Muscle layer of duodenum (tissue), 2 donors: Measurements from ENCODE around the gene KIAA2012.

Experiments used
- H3K27ac ChIP-seq: one replicate; pipeline ENCODE4 v1.7.0; 2013; ENCODE audit warnings: mild to moderate bottlenecking, low read length
- H3K27me3 ChIP-seq: one replicate; pipeline ENCODE4 v1.7.0; 2013; ENCODE audit warnings: low read depth, mild to moderate bottlenecking, control low read depth, low read length
- H3K36me3 ChIP-seq, 2 donors: one replicate each; pipeline ENCODE4 v1.7.0; 2013; ENCODE audit warnings: low read length in 2 of 2, control low read depth in 1 of 2, mild to moderate bottlenecking in 1 of 2; ENCODE audit not compliant: insufficient read depth in 2 of 2, control insufficient read depth in 1 of 2
- H3K4me1 ChIP-seq, 2 donors: one replicate each; pipeline ENCODE4 v1.7.0; 2013; ENCODE audit warnings: low read length in 2 of 2, mild to moderate bottlenecking in 2 of 2, control low read depth in 1 of 2, moderate library complexity in 1 of 2; ENCODE audit not compliant: insufficient read depth in 2 of 2, control insufficient read depth in 1 of 2
- H3K4me3 ChIP-seq, 2 donors: one replicate each; pipeline ENCODE4 v1.7.0; 2013; ENCODE audit warnings: low read length in 2 of 2, low read depth in 1 of 2, mild to moderate bottlenecking in 1 of 2
- H3K9me3 ChIP-seq, 2 donors: one replicate each; pipeline ENCODE4 v1.7.0; 2013; ENCODE audit warnings: low read length in 2 of 2, control low read depth in 1 of 2, mild to moderate bottlenecking in 1 of 2; ENCODE audit not compliant: control insufficient read depth in 1 of 2
- donor health status: healthy.

KIAA2012 gene

DNA sequence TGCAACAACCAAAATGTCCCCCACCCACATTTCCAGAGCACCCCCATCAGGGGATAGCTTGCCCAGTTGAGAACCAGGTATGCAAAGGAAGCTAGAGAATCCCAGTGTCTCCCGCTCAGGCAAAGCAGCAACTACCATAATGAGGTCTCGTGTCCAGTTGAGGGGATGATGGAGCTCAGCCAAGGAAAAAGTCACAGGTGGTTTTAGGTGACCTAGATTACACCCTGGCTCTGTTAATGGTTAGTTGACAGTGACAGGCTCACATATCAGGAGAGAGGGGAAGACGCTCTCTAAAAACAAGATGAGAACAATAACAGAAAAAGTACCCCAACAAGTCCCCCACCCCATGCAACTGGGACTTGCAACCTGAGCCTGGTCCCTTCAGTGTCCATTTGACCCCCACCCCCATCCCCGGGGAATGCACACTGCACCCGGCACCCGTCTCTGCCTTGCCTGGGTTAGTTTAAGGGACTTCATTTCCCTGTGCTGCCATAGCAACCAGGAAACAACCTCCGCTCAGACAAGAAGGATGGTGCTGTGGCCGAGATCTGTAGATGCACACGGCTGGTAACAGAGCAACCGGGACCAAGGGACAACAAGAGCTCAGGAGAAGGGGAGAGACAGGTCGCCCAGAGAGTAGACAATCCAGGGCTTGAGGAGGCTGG, at the start of gene KIAA2012:
Gene KIAA2012, plus strand, starts transcription at position 519 of the 665 bp plus-strand sequence. CDS start 373 bp downstream, outside the sequence.
- peak within 1 kb of the TSS in 1 of 2 donors; percentile 36 for H3K4me3 ChIP-seq
- peaks cover 0 to 9% of the 10 kb centered on the region in 2 donors for H3K4me1 ChIP-seq
- H3K9me3 ChIP-seq, result no peaks in the 10 kb centered on the region
- H3K27ac ChIP-seq, result no peak within 1 kb of the TSS
- no peaks in the 10 kb centered on the region for H3K27me3 ChIP-seq
- no peaks in the 10 kb centered on the region for H3K36me3 ChIP-seq

DNA sequence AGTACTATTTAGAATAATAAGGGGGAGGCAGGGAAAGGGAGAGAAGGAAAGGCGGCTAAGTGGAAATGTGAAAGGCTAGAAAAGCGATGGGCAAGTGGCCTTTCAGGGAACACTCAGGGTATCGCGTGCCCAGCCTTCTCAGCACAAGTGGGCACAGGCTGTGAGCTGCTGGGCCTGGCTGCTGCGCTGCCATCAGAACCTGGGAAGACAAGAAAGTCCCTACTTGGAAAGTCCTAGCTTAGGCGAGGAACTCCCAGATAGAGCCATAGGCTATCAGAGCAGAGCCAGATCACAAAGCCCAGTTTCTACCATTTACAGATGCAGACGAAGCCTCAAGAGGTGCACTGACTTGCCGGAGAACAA, 49.2 kb upstream of the KIAA2012 start:
- Histone ChIP-seq H3K4me1 (peaks cover 0 to 19% of the 10 kb centered on the region in 2 donors), H3K27ac (no peak overlapping the region), H3K27me3 (no peaks in the 10 kb centered on the region), H3K9me3 (no peaks in the 10 kb centered on the region), H3K36me3 (no peaks in the 10 kb centered on the region), H3K4me3 (no peak overlapping the region)

DNA sequence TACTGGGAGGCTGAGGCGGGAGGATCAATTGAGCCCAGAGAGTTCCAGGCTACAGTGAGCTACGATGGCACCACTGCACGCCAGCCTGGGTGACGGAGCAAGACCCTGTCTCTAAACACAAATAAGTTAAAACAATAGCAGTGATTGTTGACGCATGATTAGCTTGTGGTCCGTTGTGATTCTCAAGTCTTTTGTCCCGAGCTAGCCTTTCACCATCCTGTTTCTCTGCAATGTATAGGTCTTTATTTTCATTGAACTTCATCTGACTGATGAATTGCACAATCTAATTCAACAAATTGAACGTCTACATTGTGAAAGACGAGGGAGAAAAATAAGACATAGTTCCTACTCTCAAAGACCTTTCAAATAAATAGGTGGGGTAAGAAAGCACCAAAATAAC, 48.2 kb upstream of the KIAA2012 start:
- H3K36me3 ChIP-seq, result no peaks in the 10 kb centered on the region
- no peaks in the 10 kb centered on the region for H3K27me3 ChIP-seq
- H3K27ac ChIP-seq, result no peak overlapping the region
- H3K4me1 ChIP-seq, result peaks cover 0 to 10% of the 10 kb centered on the region in 2 donors
- H3K9me3 ChIP-seq, result no peaks in the 10 kb centered on the region
- H3K4me3 ChIP-seq, result no peak overlapping the region

DNA sequence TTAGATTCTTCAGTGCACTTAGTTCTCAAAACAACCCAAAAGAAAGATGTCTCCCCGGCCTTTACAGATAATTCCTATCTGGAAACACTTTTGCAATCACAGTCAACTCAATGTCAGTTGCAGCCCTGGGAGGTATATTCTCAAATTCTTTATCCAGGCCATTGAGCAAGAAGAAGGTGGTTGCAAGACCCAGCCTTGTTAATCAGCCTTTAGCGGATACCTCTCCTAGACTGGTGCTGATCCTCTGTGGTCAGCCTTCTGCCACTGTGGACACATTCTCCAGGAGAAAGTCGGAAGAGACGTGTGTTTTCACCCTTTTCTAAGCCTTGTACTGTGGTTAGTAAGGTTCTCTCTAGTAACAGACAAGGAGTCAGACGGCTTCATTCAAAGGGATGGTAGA, 47.2 kb upstream of the KIAA2012 start:
- Histone ChIP-seq H3K4me1 (peaks cover 0 to 6% of the 10 kb centered on the region in 2 donors), H3K4me3 (no peak overlapping the region), H3K27me3 (no peaks in the 10 kb centered on the region), H3K27ac (no peak overlapping the region), H3K9me3 (no peaks in the 10 kb centered on the region), H3K36me3 (no peaks in the 10 kb centered on the region)

DNA sequence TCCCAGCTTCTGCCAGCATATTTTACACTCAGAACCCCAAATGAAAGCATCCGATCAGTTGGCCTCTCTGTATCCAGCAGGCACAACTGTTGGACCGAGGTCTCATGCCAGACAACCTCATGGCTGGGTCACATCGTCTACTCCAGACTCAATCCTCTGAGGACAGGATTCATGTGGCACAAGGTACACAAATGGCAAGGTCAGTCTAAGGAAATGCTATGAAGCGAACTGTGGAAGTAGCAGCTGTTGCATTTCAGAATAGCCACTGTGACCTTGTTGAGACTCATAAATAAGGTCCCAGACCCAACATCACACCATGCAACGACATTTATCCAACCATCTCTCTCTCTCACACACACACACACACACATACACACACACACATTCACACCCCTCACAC, 46.5 kb upstream of the KIAA2012 start:
- no peak overlapping the region for H3K27ac ChIP-seq

DNA sequence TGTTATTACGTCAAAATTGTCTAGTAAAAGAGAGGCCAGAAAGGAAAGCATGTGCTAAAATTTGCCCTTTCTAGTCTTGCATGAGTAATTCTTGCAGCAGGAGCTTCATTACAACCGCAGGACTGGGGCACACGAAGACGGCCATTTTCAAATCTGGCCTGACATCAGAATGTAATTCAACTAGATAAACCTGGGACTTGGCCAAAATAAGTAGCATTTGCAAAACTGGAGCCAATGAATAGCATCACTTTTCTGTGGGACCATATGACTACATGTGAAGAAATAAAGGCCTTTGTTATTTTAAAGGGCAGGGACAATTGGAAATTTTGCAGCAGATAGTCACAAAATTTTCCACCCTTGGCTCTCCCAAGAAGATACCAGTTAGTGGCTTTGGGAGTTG, 42.4 kb upstream of the KIAA2012 start:
- H3K9me3 ChIP-seq, result no peaks in the 10 kb centered on the region
- H3K27ac ChIP-seq, result no peak overlapping the region
- peaks cover 0 to 7% of the 10 kb centered on the region in 2 donors for H3K36me3 ChIP-seq
- H3K4me1 ChIP-seq, result peaks cover 0 to 3% of the 10 kb centered on the region in 2 donors
- no peaks in the 10 kb centered on the region for H3K27me3 ChIP-seq
- H3K4me3 ChIP-seq, result no peak overlapping the region

More for the DNA sequence above, 46.5 kb upstream of the KIAA2012 start:
- H3K4me3 ChIP-seq, result no peak overlapping the region
- H3K36me3 ChIP-seq, result no peaks in the 10 kb centered on the region
- no peaks in the 10 kb centered on the region for H3K9me3 ChIP-seq
- H3K27me3 ChIP-seq, result no peaks in the 10 kb centered on the region
- peaks cover 0 to 6% of the 10 kb centered on the region in 2 donors for H3K4me1 ChIP-seq

DNA sequence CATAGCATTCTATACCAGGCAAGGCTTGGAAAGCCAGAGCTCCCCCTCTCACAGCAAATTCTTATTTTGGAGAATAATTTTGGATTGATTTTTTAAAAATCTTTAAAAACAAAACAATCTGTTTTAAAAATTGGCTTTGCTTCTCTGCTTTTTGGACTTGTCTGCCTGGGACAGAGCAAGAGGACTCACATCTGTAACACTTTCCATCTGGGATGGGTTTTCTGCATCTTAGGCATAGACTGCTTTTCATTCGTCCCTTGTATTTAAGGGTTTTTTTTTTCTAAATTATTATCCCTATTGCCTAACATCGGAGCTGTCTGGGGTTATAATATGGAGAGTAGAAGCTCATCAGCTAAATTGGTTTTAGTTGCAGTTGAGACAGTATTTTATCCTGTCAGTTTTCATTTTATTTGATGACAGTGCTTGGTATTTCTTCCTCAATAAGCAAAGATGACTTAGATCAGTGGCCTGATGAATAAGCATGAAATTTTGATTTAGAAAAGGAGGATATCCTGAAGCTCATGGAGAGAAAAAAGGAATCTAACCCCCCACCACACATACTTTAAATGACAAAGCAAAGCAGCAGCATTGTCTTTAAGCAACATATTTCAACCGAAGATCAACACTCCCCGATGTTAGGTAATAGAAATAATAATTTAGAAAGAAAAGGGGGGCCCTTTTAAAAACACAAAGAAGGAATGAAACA, 41.7 kb upstream of the KIAA2012 start:
- Histone ChIP-seq H3K36me3 (peaks cover 0 to 7% of the 10 kb centered on the region in 2 donors), H3K27ac (peak overlapping the region; percentile 91), H3K9me3 (no peaks in the 10 kb centered on the region), H3K4me1 (peaks cover 0 to 3% of the 10 kb centered on the region in 2 donors), H3K27me3 (no peaks in the 10 kb centered on the region), H3K4me3 (no peak overlapping the region)

DNA sequence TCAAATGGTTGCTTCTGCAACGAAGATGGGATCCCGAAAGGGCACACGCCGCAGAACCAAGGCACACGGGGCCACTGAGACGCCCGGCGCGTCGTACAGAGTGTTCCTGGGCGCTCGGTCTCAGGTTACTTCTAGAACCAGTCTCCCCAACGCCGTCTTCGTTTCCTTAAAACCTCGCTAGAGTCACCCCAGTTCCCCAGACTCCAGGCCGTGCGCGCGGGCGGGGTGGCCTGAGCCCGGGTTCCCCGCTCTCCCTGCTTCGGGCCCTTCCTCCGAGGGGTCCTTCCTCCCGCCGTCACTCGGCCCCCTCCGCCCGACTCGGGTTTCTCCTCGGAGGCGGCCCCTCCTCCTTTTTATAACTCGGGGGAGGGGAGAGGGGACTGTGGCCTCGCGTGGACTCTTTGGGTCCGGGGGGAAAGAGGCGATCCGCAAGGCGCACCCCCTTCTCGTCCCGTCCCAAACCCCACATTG, 40.2 kb upstream of the KIAA2012 start:
- Histone ChIP-seq H3K36me3 (peaks cover 0 to 7% of the 10 kb centered on the region in 2 donors), H3K4me3 (peak overlapping the region; percentile 81 to 86), H3K9me3 (no peaks in the 10 kb centered on the region), H3K27ac (peak overlapping the region; percentile 91), H3K4me1 (peaks cover 0 to 3% of the 10 kb centered on the region in 2 donors), H3K27me3 (no peaks in the 10 kb centered on the region)

DNA sequence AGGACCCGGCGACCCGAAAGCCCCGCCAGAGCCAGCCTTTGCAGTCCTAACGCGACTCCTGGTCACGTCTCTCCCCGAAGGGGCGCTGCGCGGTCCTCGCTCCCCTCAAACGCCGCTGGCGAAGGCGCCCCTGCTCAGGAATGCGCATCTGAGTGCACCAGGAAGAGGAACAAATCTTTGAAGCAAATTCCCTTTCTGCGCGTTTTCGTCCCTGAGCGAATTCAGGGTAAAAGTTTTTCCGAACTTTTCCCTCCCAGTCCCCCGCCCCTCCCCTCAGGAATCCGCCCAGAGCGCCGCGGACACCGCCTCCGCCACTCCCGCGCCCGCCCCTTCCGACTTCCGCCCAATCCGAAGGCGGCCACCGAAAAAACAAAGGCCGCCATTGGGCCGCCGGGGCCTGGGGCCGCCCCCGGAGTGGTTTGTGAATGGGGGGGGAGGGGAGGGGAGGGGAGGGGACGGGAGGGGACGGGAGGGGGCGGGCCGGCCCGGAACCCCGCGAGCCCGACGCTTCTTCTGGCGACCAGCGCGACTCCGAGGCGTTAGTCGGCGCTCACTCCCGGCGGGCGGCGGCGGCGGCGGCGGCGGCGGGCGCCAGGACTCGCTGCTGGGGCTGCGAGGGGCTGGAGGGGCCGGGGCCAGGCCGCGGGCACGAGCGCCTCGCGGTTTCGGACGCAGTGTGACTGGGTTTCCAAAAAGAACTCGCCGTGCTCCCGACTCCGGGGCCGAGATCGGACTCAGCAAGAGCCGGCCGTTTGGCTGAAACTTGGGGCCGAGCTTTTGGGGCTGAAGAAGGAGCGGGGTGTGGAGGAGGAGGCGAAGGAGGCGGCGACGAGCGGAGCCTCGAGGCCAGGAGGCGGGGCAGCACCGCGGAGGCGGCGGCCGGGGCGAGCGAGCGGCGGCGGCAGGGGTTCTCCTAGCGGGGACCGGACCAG, 39.5 kb upstream of the KIAA2012 start, which contains the start of gene FZD7:
Gene FZD7, plus strand, starts transcription at position 539 of the 932 bp plus-strand sequence. CDS start 793 bp downstream, outside the sequence.
- Histone ChIP-seq H3K4me1 (peaks cover 0 to 3% of the 10 kb centered on the region in 2 donors), H3K36me3 (peaks cover 0 to 7% of the 10 kb centered on the region in 2 donors)

DNA sequence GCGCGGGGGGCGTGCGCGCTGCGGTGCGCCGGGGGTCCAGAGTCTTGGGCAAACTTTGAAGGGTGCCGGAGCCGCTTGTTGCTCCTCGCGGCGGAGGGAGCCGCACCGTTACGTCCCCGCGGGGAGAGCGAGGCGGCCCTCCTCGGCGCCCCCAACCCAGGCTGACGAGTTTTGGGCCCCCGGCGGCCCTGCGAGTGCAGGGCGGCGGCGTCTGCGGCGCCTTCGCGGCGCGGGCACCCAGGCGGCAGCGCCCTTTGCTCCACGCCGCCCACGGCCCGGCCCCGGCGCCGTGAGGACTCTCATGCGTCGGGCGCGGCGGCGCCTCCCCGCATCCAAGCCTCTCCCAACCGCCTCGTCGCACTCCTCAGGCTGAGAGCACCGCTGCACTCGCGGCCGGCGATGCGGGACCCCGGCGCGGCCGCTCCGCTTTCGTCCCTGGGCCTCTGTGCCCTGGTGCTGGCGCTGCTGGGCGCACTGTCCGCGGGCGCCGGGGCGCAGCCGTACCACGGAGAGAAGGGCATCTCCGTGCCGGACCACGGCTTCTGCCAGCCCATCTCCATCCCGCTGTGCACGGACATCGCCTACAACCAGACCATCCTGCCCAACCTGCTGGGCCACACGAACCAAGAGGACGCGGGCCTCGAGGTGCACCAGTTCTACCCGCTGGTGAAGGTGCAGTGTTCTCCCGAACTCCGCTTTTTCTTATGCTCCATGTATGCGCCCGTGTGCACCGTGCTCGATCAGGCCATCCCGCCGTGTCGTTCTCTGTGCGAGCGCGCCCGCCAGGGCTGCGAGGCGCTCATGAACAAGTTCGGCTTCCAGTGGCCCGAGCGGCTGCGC, 38.6 kb upstream of the KIAA2012 start:
- Histone ChIP-seq H3K4me3 (peak overlapping the region; percentile 79 to 83), H3K27ac (peak overlapping the region; percentile 8), H3K36me3 (peaks cover 0 to 7% of the 10 kb centered on the region in 2 donors), H3K27me3 (no peaks in the 10 kb centered on the region), H3K9me3 (no peaks in the 10 kb centered on the region), H3K4me1 (peaks cover 0 to 4% of the 10 kb centered on the region in 2 donors)

More for the DNA sequence above, 39.5 kb upstream of the KIAA2012 start, which contains the start of gene FZD7:
- no peaks in the 10 kb centered on the region for H3K27me3 ChIP-seq
- H3K27ac ChIP-seq, result peak within 1 kb of the TSS; percentile 91
- peak within 1 kb of the TSS; percentile 81 to 86 for H3K4me3 ChIP-seq
- no peaks in the 10 kb centered on the region for H3K9me3 ChIP-seq
